ENCODE measurements around the gene ZBP1.

Gene ZBP1

GRCh38 chr20:57568088-57568896 lies 51.9 kb downstream of the ZBP1 start:
- DNase-seq: no peak

GRCh38 chr20:57567471-57568079 lies 52.7 kb downstream of the ZBP1 start:
- DNase-seq: no peak

- no peak for DNase-seq
Observed at GRCh38 chr20:57566803-57567459, 53.3 kb downstream of the ZBP1 start.

- DNase-seq: no peak
Observed at GRCh38 chr20:57566399-57566798, 53.8 kb downstream of the ZBP1 start.

GRCh38 chr20:57564951-57565642 lies 55.1 kb downstream of the ZBP1 start:
- no peak for DNase-seq

GRCh38 chr20:57564180-57564802 lies 55.9 kb downstream of the ZBP1 start:
- DNase-seq: no peak

- DNase-seq: no peak
Observed at GRCh38 chr20:57563522-57563921, 56.7 kb downstream of the ZBP1 start.

- no peak for DNase-seq
Observed at GRCh38 chr20:57562541-57563465, 57.4 kb downstream of the ZBP1 start.

- DNase-seq: no peak
Observed at GRCh38 chr20:57561356-57562279, 58.6 kb downstream of the ZBP1 start.

- DNase-seq: no peak
Observed at GRCh38 chr20:57560554-57561355, 59.5 kb downstream of the ZBP1 start, which contains the start of gene PCK1. Gene PCK1 (plus strand): TSS chr20:57561110. CDS start chr20:57561412, 302 bp downstream.

- DNase-seq: no peak
Observed at GRCh38 chr20:57559658-57560553, 60.3 kb downstream of the ZBP1 start.

GRCh38 chr20:57559289-57559634 lies 61.0 kb downstream of the ZBP1 start:
- no peak for DNase-seq

- no peak for DNase-seq
Observed at GRCh38 chr20:57558614-57559288, 61.5 kb downstream of the ZBP1 start.

GRCh38 chr20:57557926-57558613 lies 62.2 kb downstream of the ZBP1 start:
- no peak for DNase-seq

- no peak for DNase-seq
Observed at GRCh38 chr20:57556980-57557274, 63.3 kb downstream of the ZBP1 start.

- no peak for DNase-seq
Observed at GRCh38 chr20:57555457-57556184, 64.6 kb downstream of the ZBP1 start.
